Stimulated activated CD4-positive, alpha-beta T cell treated with anti-CD3 and anti-CD28 coated beads, Interleukin-1b, Interleukin-23, amount 100 ng/mL, for 1 hour (primary cell): ENCODE data around the gene MLC1.
A peak's percentile ranks its signal among the peaks of the same experiment; 100 is the strongest.

Experiments
- DNase-seq, 2 donors: peaks; one replicate each; pipeline ENCODE4 v3.0.0-alpha.2; 2020; ENCODE audit warnings: low read depth in 2 of 2

The MLC1 gene

GRCh38 chr22:50016308-50016987 lies 68.8 kb downstream of the MLC1 start:
- DNase-seq, result no peak

- no peak for DNase-seq
These were observed 69.5 kb downstream of the MLC1 start for GRCh38 chr22:50015451-50016307.

DNA sequence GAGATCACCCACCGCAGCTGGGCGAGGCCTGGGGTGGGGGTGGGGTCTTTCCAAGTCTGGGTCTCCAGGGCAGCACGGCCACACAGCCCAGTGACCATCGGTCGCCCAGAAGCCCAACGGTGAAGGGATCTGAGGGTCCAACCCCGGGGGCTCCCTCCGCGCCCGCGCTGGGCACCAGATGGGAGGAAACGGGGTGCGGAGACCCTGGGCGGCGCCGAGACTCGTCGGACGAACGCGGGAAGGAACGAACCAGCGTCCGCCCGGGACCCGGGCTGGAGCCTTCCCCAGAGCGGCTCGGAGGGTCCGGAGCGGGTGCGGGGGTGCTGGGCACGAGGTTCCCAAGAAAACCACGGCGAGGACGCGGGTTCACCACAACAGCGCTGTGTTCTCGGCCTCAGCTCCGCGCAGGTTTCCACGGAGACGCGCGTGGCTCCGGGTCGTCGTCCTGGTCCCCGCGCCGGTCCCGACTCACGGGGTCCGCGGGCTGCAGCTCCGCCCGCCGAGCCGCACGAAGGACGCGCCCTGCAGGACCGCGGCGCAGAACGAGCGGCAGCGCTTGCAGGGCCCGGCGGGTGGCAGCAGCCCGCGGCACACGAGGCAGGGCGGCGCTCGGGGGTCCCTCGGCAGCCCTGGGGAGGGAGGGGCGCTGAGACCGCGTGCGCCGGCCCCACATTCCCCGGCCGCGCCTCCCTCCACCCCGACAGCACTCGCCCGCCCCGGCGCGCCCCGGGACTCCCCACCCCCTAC lies 70.4 kb downstream of the MLC1 start:
- no peak for DNase-seq

- no peak for DNase-seq
These were observed 71.1 kb downstream of the MLC1 start for GRCh38 chr22:50014053-50014501.

DNA sequence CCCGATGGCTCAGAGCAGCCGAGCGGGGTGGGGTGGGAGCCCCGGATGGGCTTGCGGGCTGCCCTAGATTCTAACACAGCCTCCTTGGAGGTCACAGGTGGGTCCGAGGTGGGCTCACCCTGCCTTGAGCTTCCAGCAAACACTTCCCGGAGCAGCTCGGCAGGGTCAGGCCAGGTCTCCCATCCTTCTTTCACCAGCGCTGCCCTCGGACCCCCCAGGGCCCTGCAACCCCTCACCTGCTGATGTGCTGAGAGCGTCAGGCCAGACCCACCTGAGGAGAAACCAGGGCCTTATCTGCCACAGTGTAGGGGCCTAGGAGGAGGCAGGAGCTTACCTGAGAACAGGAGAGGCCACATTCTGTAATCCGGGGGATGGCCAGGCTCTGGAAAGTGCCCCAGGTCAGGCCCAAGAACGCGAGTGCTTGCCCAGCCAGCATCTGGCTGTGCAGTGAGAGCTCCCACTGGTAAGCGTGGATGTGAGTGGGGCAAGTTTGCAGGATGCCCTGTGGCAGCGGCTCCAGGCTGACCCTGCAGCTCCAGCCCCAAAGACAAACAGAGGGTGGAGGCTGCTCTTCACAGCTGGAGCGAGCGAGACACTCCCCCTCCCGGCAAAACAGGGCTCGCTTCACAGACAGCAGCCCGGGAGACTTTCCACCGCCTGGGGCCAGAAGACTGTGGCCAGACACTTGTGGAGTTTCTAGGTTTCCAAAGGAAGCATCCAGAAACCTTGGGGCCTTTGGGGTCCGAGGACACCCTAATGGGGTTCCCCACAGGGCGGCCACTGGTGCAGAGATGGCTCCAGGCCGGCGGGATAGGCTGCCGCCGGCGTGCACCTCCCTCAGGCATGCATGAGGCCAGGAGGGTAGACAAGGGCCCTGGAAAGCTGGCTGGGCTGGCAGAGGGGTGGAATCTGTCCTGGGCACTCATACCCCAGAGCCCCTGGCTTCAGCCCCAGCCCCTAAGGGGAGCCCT lies 72.7 kb downstream of the MLC1 start, which contains the start of gene IL17REL:
Gene IL17REL, minus strand, starts transcription at position 555 of the 971 bp plus-strand sequence. Its CDS starts 119 bp downstream, at position 436.
- no peak for DNase-seq

GRCh38 chr22:50011447-50012210 lies 73.6 kb downstream of the MLC1 start:
- no peak for DNase-seq

DNA sequence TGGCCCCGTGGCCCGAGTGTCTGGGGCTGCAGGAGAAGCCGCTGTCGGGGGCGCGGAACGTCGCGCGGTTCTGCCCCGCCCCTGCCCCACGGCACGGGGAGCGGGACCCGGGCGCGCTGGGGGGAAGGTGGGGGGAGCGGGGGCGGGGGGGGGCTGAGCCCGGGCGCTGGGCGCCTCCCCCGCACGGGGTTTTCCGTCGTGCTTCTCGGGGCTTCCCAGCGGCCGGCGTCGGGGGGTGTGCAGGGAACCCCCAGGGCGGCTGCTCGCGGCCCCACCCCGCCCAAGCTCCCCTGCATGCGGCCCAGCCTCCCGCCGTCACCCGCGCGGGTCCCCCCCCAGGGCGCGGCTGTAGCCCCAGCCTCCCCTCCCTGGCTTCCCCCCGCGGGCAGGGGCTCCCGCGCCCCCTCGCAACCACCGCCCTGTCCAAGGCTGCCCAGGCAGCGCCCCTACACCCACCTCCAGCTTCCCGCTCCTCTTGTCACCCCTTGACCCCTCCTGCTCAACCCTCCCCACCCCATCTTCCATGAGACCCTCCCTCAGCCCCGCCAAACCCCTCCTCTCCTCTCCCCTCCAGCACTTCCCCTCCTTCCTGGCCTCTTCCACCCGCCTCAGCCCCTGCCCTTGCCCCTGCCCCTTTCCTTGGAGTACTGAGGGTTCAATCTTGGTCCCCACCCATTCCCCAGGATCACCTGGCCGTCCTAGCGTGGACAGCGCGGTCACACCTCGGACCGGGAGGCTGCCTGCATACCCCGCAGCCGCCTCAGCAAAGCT lies 74.4 kb downstream of the MLC1 start:
- DNase-seq, result peak; percentile 28 to 56

DNA sequence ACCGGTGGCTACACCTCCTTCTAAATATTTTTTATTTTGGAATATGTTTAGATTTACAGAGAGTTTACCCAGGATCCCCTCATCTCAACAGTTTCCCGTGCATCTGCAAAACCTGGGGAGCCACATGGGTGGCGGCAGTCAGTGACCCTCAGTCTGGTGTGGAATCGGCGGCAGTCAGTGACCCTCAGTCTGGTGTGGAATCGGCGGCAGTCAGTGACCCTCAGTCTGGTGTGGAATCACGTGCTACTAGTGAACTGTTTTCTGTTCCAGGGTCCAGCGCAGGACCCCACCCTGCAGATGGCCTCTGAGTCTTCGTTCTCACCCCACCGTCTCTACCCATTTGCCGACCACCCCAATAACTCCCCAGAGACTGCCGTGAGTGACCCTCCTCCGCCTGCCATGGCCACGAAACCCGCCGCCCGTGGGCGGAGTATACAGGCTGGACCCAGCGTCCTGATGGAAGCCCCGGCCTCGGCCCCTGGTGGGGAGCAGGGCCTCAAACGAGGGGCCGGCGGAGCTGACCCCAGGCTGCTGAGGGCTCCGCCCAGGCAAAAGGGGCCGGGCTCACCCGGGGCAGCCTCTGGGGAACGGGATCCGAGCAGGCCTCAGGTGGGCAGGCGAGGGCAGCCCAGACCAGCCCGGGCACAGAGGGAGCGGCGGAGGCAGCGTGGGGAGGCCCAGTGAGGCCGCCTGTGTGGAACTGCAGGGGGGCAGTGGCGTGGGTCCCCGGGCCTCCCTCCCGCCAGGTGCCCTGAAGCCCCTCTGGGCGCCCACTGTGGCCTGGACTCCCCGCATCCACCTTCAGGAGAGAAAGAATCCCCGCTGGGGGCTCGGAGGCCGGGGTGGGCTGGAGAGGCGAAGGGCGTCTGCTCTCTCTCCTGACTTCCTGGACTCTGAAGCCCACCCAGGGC lies 75.2 kb downstream of the MLC1 start:
- DNase-seq, result no peak
